Colonic mucosa (tissue), 4 donors: Measurements from ENCODE around the gene CLEC16A. TPM values are rescaled to one million over a fixed set of nuclear protein-coding genes. Genes with fewer than 3 reads are reported as not detected.

Source experiments
- DNase-seq: peaks from one replicate; pipeline ENCODE4 v3.0.0-alpha.2; 2020
- H3K27ac ChIP-seq: fragments of 200-600 bp; one replicate; pipeline ENCODE4 v1.8.0; 2021
- H3K27me3 ChIP-seq: fragments of 200-600 bp; one replicate; pipeline ENCODE4 v1.8.0; 2021
- H3K36me3 ChIP-seq: fragments of 200-600 bp; one replicate; pipeline ENCODE4 v1.8.0; 2021
- H3K4me1 ChIP-seq: fragments of 200-600 bp; one replicate; pipeline ENCODE4 v1.8.0; 2021; ENCODE audit warnings: mild to moderate bottlenecking
- H3K4me3 ChIP-seq: fragments of 200-600 bp; one replicate; pipeline ENCODE4 v1.8.0; 2021
- H3K9ac ChIP-seq, 2 donors: one replicate each; pipeline ENCODE4 v1.7.0; 2013; ENCODE audit warnings: control low read depth in 2 of 2, low read depth in 2 of 2, low read length in 2 of 2
- H3K9me3 ChIP-seq: fragments of 200-600 bp; one replicate; pipeline ENCODE4 v1.8.0; 2021
- CTCF ChIP-seq: fragments of 200-600 bp; IDR thresholded peaks from one replicate; pipeline ENCODE4 v1.8.0; 2022; ENCODE audit warnings: antibody characterized with exemption, mild to moderate bottlenecking
- intact Hi-C: fragments of 100-400 bp; cut with DNase I; formaldehyde crosslinking; loops from one replicate; pipeline ENCODE4 v1.14.1; 2022
- total RNA-seq, 2 donors: library from RNA; stranded (reverse); fragmentation: NEBNext Ultra II Directional in 1 of 2; extraction: Animal tissue kit (Norgen Biotek cat#: 25700) in 1 of 2; gene quantifications; one replicate each; pipeline ENCODE4 v1.2.1, GENCODE V29; 2021
- donor health status: healthy.
- donor health status: DM: no; HTN: no; CAD: no.
- donor health status: DM: no; HTN: no; CAD: no.

Gene CLEC16A
- total RNA-seq, 2 donors from 2014 or later: 24.9 to 29.6 TPM

- peaks cover 3% of the 10 kb centered on the region for H3K4me1 ChIP-seq
- H3K4me3 ChIP-seq: no peak overlapping the region
- H3K9me3 ChIP-seq: no peaks in the 10 kb centered on the region
- H3K27ac ChIP-seq: no peak overlapping the region
- no peak for TF ChIP-seq CTCF
- H3K9ac ChIP-seq: no peak overlapping the region
- DNase-seq: no peak
- H3K36me3 ChIP-seq: no peaks in the 10 kb centered on the region
- H3K27me3 ChIP-seq: no peaks in the 10 kb centered on the region
- intact Hi-C loops: no loop called here
These were observed 252.0 kb downstream of the CLEC16A start for GRCh38 chr16:11196286-11196828.

- no peak overlapping the region for H3K9ac ChIP-seq
- no peak for DNase-seq
- no peaks in the 10 kb centered on the region for H3K9me3 ChIP-seq
- no peaks in the 10 kb centered on the region for H3K36me3 ChIP-seq
- no peak overlapping the region for H3K27ac ChIP-seq
- no peak for TF ChIP-seq CTCF
- no peak overlapping the region for H3K4me3 ChIP-seq
- H3K4me1 ChIP-seq: peaks cover 3% of the 10 kb centered on the region
- no peaks in the 10 kb centered on the region for H3K27me3 ChIP-seq
- intact Hi-C loops: no loop called here
These were observed 254.0 kb downstream of the CLEC16A start for GRCh38 chr16:11198375-11198774.

- Histone ChIP-seq H3K36me3 (no peaks in the 10 kb centered on the region), H3K9ac (no peak overlapping the region), H3K27ac (no peak overlapping the region), H3K9me3 (no peaks in the 10 kb centered on the region), H3K4me3 (no peak overlapping the region), H3K4me1 (peaks cover 3% of the 10 kb centered on the region), H3K27me3 (no peaks in the 10 kb centered on the region)
- peak; percentile 89 for DNase-seq
- intact Hi-C loops: no loop called here
- no peak for TF ChIP-seq CTCF
These were observed 254.5 kb downstream of the CLEC16A start for GRCh38 chr16:11198828-11199227.

GRCh38 chr16:11200592-11200991 lies 256.2 kb downstream of the CLEC16A start:
- H3K9ac ChIP-seq: no peak overlapping the region
- H3K27me3 ChIP-seq: no peaks in the 10 kb centered on the region
- no peaks in the 10 kb centered on the region for H3K9me3 ChIP-seq

GRCh38 chr16:11201498-11202259 lies 257.3 kb downstream of the CLEC16A start:
- H3K4me3 ChIP-seq: no peak overlapping the region
- no peak overlapping the region for H3K9ac ChIP-seq
- H3K36me3 ChIP-seq: no peaks in the 10 kb centered on the region
- no peak for TF ChIP-seq CTCF
- H3K27me3 ChIP-seq: no peaks in the 10 kb centered on the region
- no peak for DNase-seq
- H3K4me1 ChIP-seq: peaks cover 13% of the 10 kb centered on the region
- no peaks in the 10 kb centered on the region for H3K9me3 ChIP-seq
- intact Hi-C loops: no loop called here
- no peak overlapping the region for H3K27ac ChIP-seq

More at GRCh38 chr16:11200592-11200991, 256.2 kb downstream of the CLEC16A start:
- TF ChIP-seq CTCF: no peak
- no peak for DNase-seq
- Histone ChIP-seq H3K36me3 (no peaks in the 10 kb centered on the region), H3K27ac (no peak overlapping the region), H3K4me3 (no peak overlapping the region), H3K4me1 (peaks cover 6% of the 10 kb centered on the region)
- intact Hi-C loops: no loop called here
